Midbrain (tissue), 1 donor: ENCODE results near the gene LARGE1.
"Not testable (repeated sequence)": the region's sequence is repeated elsewhere in the genome, so short reads cannot be mapped to it uniquely, and the experiment has no call there.

Source experiments
- DNase-seq: peaks from one replicate; lab custom pipeline; 2025; lab: John Stamatoyannopoulos, UW

Gene LARGE1

DNA sequence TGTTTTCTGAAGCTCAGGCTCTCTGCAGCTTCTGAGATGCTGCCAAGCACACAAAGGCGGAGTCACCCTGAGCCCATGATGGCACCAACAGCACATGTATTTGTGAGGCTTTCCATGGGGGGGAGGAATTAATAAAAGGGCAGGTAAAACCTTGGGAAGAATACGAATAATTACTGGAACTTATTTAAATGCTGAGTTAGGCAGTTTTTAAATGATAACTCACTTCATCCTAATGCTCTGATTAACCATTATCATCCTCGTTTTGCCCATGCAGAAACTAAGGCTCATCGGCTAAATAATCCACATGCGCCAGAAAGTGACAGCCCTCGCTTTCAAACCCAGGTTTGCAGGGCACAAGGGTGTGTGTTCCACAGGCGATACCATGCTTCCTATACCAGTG lies 35.4 kb downstream of the LARGE1 start:
- DNase-seq: no peak

GRCh38 chr22:33883961-33884808 lies 36.1 kb downstream of the LARGE1 start:
- no peak for DNase-seq

DNA sequence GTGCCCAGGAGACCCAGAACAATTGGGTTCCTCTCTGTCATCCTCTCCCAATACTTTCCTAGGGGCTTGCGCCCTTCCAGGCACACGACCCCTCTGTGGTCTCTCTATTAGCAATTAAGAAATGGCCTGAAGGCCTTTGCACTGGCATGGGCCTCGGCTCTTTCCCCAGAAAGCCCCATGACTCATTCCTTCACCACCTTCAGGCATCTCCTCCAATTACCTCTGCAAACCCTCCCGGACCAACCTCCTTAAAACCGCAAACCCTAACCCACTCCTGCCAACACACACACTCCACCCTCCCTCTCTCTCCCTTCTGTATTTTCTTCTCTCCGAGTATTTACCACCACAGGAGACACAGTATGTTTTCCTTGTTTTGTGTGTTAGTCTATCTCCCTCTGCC lies 36.7 kb downstream of the LARGE1 start:
- no peak for DNase-seq

DNA sequence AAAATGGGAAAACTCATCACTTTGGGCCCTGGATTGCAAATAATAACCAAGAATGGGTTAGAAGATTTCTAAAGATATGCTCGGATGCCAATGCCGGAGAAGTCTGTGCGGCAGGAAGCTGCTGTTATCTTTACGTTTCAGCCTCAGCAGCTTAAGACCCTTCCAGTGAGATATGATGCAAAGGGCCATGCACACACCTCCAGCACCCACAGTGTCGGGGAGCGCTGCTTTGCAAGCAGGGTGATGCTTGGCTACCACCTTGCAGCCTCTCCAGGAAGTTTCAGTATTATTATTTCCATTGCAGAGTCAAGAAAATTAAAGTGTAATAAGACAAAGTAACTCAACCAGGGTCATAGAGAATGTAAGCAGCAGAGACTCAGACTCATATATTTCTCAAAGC lies 37.3 kb downstream of the LARGE1 start:
- DNase-seq: no peak

- no peak for DNase-seq
These were observed 39.3 kb downstream of the LARGE1 start for GRCh38 chr22:33880986-33881385.

DNA sequence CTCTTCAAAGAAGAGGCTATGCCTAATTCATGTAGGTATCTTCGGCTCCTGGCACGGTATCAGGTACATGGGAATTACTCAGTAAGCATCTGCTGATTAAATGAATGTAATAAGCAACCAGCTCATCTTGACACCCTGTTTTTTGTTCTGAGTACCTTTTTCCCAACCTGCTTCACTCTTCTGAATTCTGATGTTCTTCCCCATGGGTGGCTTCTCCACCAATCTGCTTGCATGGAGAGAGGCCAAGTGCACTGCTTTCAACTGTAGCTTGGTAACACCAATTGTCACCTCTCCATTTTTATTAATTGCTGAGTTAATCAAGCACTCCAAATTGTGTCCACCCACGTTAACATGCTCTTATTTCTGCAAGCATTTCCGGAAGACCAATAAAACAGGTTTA lies 40.5 kb downstream of the LARGE1 start:
- DNase-seq: no peak

GRCh38 chr22:33875316-33875715 lies 45.0 kb downstream of the LARGE1 start:
- DNase-seq: no peak

DNA sequence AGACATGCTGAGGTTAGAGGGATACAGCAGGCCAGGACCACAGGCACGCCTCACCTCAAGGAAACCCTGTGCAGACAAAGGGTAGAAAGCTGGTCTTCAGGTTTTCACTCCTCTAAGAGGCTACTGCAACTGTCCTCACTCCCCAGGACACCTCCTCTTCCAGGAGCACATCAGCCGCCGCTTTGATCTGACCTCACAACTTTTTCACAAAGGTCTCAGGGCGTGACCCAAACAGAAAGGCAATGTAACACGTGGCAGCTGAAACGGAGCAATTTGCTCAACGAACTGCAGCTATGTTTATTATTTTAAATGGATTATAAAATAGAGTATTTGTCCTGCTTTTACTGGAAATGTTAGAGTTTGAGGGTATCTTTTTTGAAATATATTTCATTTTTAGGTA lies 46.1 kb downstream of the LARGE1 start:
- no peak for DNase-seq

GRCh38 chr22:33873666-33874065 lies 46.6 kb downstream of the LARGE1 start:
- no peak for DNase-seq

- DNase-seq: no peak
These were observed 47.1 kb downstream of the LARGE1 start for GRCh38 chr22:33873186-33873585.

GRCh38 chr22:33871935-33872334 lies 48.3 kb downstream of the LARGE1 start:
- DNase-seq: no peak

GRCh38 chr22:33869946-33870345 lies 50.3 kb downstream of the LARGE1 start:
- DNase-seq: no peak

GRCh38 chr22:33867971-33868370 lies 52.3 kb downstream of the LARGE1 start:
- DNase-seq: no peak

GRCh38 chr22:33867118-33867866 lies 53.0 kb downstream of the LARGE1 start:
- no peak for DNase-seq

- DNase-seq: no peak
These were observed 53.8 kb downstream of the LARGE1 start for GRCh38 chr22:33866511-33866910.

DNA sequence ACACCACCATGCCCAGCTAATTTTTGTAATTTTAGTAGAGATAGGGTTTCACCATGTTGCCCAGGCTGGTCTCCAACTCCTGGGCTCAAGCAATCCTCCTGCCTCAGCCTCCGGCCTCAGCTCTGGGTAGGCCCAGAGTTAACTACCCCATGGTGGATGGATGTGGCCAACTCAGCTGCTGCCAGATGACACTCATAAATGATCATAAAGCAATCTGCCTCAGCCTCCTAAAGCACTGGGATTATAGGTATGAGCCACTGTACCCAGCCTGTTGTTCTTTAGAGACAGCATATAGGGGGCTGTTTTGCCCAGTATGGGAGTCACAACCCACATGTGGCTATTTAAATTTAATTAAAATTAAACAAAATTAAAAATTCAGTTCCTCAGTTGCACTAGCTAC lies 54.3 kb downstream of the LARGE1 start:
- DNase-seq: no peak

DNA sequence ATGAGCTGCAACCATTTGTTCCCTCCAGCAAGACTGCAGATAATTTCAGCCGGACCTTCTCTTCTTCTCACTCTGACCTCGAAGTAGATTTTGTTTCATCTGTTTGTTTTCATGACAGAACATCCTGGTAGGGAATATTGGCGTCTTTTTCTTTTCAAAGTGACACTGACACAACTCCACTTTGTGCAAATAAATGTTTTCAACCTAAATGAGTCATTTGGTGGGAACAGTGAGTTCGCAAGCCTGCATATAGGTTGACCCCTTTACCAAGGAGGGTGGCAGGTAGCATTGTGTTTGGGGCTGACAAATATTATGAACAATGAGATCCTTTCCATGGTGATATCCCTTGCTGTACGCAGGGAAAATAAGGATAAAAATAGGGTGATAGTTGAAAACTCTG lies 55.0 kb downstream of the LARGE1 start:
- DNase-seq: no peak

GRCh38 chr22:33864723-33865130 lies 55.5 kb downstream of the LARGE1 start:
- no peak for DNase-seq

- DNase-seq: no peak
These were observed 58.9 kb downstream of the LARGE1 start for GRCh38 chr22:33861216-33861875.

DNA sequence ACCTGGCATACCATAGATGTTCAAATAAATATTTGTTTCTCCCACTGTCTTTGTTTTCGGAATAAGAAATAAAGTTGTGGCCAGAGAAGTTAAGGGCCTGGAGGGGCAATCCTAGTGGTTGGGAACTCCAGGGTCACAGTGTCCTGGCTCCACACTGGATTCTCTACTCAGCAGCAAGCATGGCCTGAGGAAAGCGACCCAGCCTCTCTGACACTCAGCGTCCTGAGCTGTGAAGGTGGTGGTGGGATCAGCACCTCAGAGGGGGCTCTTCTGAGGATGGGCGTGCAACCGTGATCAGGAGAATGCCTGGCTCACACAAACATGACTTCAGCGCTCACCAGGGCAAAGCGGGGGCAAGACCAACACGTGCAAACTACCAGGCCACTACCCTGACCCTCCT lies 59.9 kb downstream of the LARGE1 start:
- no peak for DNase-seq

- DNase-seq: no peak
These were observed 61.0 kb downstream of the LARGE1 start for GRCh38 chr22:33859311-33859710.

DNA sequence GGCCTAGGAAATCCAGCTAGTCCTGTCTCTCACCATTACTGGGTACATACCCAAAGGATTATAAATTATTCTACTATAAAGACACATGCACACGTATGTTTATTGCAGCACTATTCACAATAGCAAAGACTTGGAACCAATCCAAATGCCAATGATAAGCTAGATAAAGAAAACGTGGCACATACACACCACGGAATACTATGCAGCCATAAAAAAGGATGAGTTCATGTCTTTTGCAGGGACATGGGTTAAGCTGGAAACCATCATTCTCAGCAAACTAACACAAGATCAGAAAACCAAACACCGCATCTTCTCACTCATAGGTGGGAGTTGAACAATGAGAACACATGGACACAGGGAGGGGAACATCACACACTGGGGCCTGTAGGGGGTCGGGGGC lies 61.6 kb downstream of the LARGE1 start:
- DNase-seq: not testable (repeated sequence)

DNA sequence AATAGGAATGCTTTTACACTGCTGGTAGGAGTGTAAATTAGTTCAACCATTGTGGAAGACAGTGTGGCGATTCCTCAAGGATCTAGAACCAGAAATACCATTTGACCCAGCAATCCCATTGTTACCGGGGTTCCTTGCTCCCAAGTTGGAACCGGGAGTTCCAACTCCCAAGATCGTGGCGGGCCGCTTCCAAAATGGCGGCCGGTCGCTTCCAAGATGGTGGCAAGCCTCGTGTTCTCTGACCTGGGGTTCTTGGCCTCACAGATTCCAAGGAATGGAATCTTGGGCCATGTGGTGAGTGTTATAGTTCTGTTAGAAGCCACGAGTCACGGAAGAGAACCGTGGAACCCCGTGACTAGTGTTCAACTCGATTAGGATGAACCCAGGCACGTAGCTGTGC lies 62.5 kb downstream of the LARGE1 start:
- DNase-seq: not testable (repeated sequence)
